CD4-positive, alpha-beta T cell treated with Interleukin-1 beta for 1 hour (primary cell): Measurements from ENCODE around the gene ADH6.
"Not testable (repeated sequence)": the region's sequence is repeated elsewhere in the genome, so short reads cannot be mapped to it uniquely, and the experiment has no call there.

Source experiments
- DNase-seq, 2 donors: peaks; one replicate each; pipeline ENCODE4 v3.0.0-alpha.2; 2020 to 2022

Gene ADH6

GRCh38 chr4:99189900-99190299, 29.1 kb downstream of the ADH6 start:
- not testable (repeated sequence) for DNase-seq

DNA sequence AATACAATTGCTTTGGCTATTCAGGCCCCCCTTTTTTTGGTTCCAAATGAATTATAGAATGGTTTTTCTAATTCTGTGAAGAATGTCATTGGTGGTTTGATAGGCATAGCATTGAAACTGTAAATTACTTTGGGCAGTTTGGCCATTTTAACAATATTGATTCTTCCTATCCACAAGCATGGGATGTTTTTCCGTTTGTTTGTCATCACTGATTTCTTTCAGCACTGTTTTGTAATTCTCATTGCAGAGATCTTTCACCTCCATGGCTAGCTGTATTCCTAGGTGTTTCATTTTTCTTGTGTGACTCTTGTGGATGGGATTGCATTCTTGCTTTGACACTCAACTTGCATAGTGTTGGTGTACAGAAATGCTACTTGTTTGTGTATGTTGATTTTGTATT, 33.0 kb downstream of the ADH6 start:
- no peak for DNase-seq

GRCh38 chr4:99185581-99185980, 33.5 kb downstream of the ADH6 start:
- DNase-seq = no peak

DNA sequence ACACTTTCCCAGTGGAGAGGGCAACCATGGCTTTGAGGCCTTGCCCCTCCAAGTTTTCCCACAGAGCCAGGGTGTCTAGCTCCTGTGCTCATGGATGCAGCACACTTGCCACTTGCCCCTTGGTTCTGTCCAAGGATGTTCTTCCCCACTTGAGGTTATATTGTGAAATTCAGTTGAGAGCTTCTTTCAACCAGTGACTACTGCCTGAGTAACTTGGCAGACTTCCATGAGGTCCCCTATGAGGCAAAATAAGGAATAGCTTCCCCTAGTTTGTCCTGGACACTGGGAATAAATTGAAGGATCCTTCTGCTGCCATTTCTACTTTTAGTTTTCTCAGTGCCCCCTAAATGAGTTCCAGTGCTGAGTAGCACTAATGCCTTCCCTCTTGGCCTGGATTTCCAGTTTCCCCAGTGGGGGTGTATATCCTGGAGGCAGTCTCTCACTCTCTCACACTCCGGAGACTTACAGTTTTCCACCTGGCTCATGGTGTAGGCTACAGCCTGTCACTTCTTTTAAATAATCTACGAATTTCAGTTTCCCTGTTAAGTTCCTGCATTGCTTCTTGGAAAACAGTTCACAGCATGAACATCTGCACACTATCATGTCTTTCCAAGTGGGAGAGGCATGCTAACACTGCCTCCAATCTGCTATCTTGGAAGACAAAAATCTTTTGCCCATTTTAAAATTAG, 38.5 kb downstream of the ADH6 start:
- no peak for DNase-seq

GRCh38 chr4:99179626-99180025, 39.4 kb downstream of the ADH6 start:
- no peak for DNase-seq

- no peak for DNase-seq
Observed at GRCh38 chr4:99179178-99179577, 39.9 kb downstream of the ADH6 start.

GRCh38 chr4:99166544-99166943, 52.5 kb downstream of the ADH6 start:
- no peak for DNase-seq

GRCh38 chr4:99165978-99166377, 53.1 kb downstream of the ADH6 start:
- no peak for DNase-seq

DNA sequence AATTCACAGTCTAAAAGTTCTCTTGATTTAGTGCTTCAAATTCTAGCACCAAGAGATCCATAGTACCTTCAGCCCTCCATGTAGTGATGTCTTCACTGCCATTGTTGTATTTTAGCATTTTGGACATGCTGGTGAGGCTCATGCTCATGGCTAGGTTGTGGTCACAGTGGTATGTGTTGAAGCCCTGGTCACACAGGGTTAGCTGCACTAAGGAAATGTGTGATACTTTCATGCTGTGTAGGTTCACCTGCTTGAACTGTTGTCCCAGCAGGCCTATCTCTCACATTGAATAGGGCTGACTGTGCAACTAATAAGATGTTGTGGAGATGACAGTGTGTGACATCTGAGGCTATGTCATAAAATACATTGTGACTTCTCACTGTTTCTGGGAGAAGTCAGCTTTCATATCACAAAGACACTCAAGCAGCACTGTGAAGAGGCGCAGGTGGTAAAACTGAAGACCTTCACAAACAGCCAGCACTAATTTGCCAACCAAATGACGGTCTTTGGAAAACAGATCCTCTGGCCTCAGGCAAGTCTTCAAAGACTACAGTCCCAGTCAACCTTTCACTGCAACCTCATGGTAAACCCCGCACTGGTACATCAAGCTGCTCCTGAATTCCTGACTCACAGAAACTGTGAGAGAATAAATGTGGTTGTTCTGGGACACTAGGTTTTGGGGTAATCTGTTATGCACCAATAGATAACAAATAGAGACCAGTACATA, 57.5 kb downstream of the ADH6 start:
- no peak for DNase-seq

GRCh38 chr4:99159699-99160098, 59.3 kb downstream of the ADH6 start:
- no peak for DNase-seq

- no peak for DNase-seq
Observed at GRCh38 chr4:99157478-99157935, 61.5 kb downstream of the ADH6 start.

- no peak for DNase-seq
Observed at GRCh38 chr4:99156992-99157391, 62.1 kb downstream of the ADH6 start.

DNA sequence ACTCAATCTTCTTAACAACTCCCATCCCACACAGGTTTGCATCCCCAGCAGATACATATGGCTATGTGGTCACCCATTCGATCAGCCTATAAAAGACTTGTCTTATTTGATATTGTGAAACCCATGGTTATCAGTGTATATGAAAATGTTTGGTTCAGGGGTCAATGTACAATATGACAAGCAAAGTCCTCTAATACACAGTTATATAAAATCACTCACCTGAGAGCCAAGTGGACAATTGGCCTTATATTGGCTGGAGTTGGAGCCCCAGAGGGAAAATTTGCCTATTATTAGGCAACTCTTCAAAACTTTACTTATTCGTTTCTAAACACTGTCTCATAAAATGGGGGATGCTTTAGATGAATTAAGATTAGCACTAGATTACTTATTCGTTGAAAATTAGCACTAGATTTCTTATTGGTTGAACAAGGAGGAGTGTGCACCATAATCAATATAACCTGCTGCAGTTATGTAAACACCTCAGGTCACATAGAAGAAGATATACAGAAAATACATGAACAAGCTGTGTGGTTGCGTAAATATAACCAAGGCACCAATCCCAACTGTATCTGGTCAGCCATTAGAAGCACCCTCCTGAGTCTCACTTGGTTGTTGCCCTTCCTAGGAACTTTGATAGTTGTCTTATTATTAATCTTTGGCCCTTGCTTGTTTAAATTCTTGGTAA, 64.2 kb downstream of the ADH6 start:
- DNase-seq = no peak
